IMR-90 (cell line): ENCODE measurements around the gene KCNN3. TPM values are rescaled to one million over a fixed set of nuclear protein-coding genes. Genes with fewer than 3 reads are reported as not detected.

Source experiments
- ATAC-seq: fragments of 200-7000 bp; cut with Tn5 transposase; 2 replicates; pipeline ENCODE4 v1.9.1; 2020; ENCODE audit warnings: low read depth, mild to moderate bottlenecking, moderate library complexity
- BruUV-seq: library from RNA; stranded (reverse); fragments of 400-500 nt; replicated peaks from 2 replicates; lab custom pipeline; 2021; lab: Mats Ljungman, UMichigan
- CTCF ChIA-PET: fragments of 300-600 bp; formaldehyde crosslinking; extraction: SDS; loops from one replicate; lab custom pipeline; 2021; ENCODE audit warnings: antibody characterized with exemption; lab: Yijun Ruan, JAX
- POLR2A ChIA-PET: fragments of 300-600 bp; sonication (Branson Sonifier 250); formaldehyde crosslinking; loops from one replicate; lab custom pipeline; 2022; ENCODE audit warnings: antibody characterized with exemption; ENCODE audit not compliant: unreplicated experiment; lab: Charles Lee
- DNase-seq: peaks from one replicate; pipeline ENCODE4 v3.0.0; 2013
- H2AFZ ChIP-seq: replicated peaks from 2 replicates; pipeline ENCODE3; 2013; ENCODE audit warnings: low read length, mild to moderate bottlenecking; ENCODE audit not compliant: poor library complexity
- H2AK5ac ChIP-seq: 2 replicates; pipeline ENCODE4 v1.6.1; 2013; ENCODE audit warnings: low read depth, low read length, inconsistent platforms
- H2AK9ac ChIP-seq: replicated peaks from 2 replicates; pipeline ENCODE3; 2013; ENCODE audit warnings: mild to moderate bottlenecking, low read depth, low read length, moderate library complexity; ENCODE audit not compliant: poor library complexity
- H2BK120ac ChIP-seq: 2 replicates; pipeline ENCODE4 v1.6.1; 2013; ENCODE audit warnings: low read depth, low read length, inconsistent platforms
- H2BK15ac ChIP-seq: 3 replicates; pipeline ENCODE4 v1.6.1; 2013; ENCODE audit warnings: low read depth, low read length, inconsistent platforms
- H2BK20ac ChIP-seq: 2 replicates; pipeline ENCODE4 v1.6.1; 2013; ENCODE audit warnings: low read depth, mild to moderate bottlenecking, inconsistent platforms, low read length, moderate library complexity
- H2BK5ac ChIP-seq: 2 replicates; pipeline ENCODE4 v1.6.1; 2013; ENCODE audit warnings: mild to moderate bottlenecking, low read depth, low read length, inconsistent platforms; ENCODE audit not compliant: poor library complexity, severe bottlenecking
- H3K14ac ChIP-seq: replicated peaks from 2 replicates; pipeline ENCODE4 v1.6.1; 2013; ENCODE audit warnings: low read depth, low read length, inconsistent platforms
- H3K18ac ChIP-seq: 2 replicates; pipeline ENCODE4 v1.6.1; 2013; ENCODE audit warnings: low read depth, low read length, control low read depth
- H3K23ac ChIP-seq: 2 replicates; pipeline ENCODE4 v1.6.1; 2013; ENCODE audit warnings: low read depth, low read length, inconsistent platforms
- H3K27ac ChIP-seq: 2 replicates; pipeline ENCODE4 v1.5.1; 2013; ENCODE audit warnings: mild to moderate bottlenecking, control low read depth, low read length; ENCODE audit not compliant: insufficient read depth
- H3K27me3 ChIP-seq: 2 replicates; pipeline ENCODE4 v1.6.1; 2013; ENCODE audit warnings: low read length; ENCODE audit not compliant: control insufficient read depth, insufficient read depth
- H3K36me3 ChIP-seq: 2 replicates; pipeline ENCODE4 v1.6.1; 2013; ENCODE audit warnings: low read length, mixed read lengths; ENCODE audit not compliant: control insufficient read depth, insufficient read depth
- H3K4ac ChIP-seq: 2 replicates; pipeline ENCODE4 v1.6.1; 2013; ENCODE audit warnings: low read depth, low read length, inconsistent platforms
- H3K4me1 ChIP-seq: 2 replicates; pipeline ENCODE4 v1.6.1; 2013; ENCODE audit warnings: low read length, mixed read lengths; ENCODE audit not compliant: control insufficient read depth, insufficient read depth
- H3K4me2 ChIP-seq: 2 replicates; pipeline ENCODE4 v1.6.1; 2013; ENCODE audit warnings: low read depth, mild to moderate bottlenecking, control low read depth, low read length, moderate library complexity
- H3K4me3 ChIP-seq: 2 replicates; pipeline ENCODE4 v1.5.1; 2013; ENCODE audit warnings: low read depth, mild to moderate bottlenecking, control low read depth, low read length, moderate library complexity; ENCODE audit not compliant: insufficient read depth
- H3K56ac ChIP-seq: 2 replicates; pipeline ENCODE4 v1.6.1; 2013; ENCODE audit warnings: low read length, inconsistent platforms; ENCODE audit not compliant: insufficient read depth; ENCODE audit errors: extremely low read depth
- H3K79me1 ChIP-seq, 2 experiments: 2 replicates each; pipeline ENCODE4 v1.6.1; 2013; ENCODE audit warnings: low read length in 2 of 2, inconsistent platforms in 1 of 2, low read depth in 1 of 2
- H3K9ac ChIP-seq: 2 replicates; pipeline ENCODE4 v1.6.1; 2013; ENCODE audit warnings: low read depth, low read length, control low read depth
- H3K9me1 ChIP-seq: 2 replicates; pipeline ENCODE4 v1.6.1; 2013; ENCODE audit warnings: low read length, inconsistent platforms; ENCODE audit not compliant: insufficient read depth
- H3K9me3 ChIP-seq: 2 replicates; pipeline ENCODE4 v1.6.1; 2013; ENCODE audit warnings: low read length; ENCODE audit not compliant: control insufficient read depth, insufficient read depth
- H4K20me1 ChIP-seq: 2 replicates; pipeline ENCODE4 v1.6.1; 2013; ENCODE audit warnings: low read length, inconsistent platforms; ENCODE audit not compliant: insufficient read depth
- H4K5ac ChIP-seq: 2 replicates; pipeline ENCODE4 v1.6.1; 2013; ENCODE audit warnings: mild to moderate bottlenecking, low read depth, low read length, control low read depth
- H4K8ac ChIP-seq, 2 experiments: 2 replicates each; pipeline ENCODE4 v1.6.1; 2013; ENCODE audit warnings: low read depth in 2 of 2, low read length in 2 of 2, control low read depth in 1 of 2, inconsistent platforms in 1 of 2
- H4K91ac ChIP-seq: 2 replicates; pipeline ENCODE4 v1.6.1; 2013; ENCODE audit warnings: low read depth, low read length, inconsistent platforms; ENCODE audit not compliant: insufficient read depth
- BHLHE40 ChIP-seq: fragments of 150-350 bp; IDR thresholded peaks from 2 replicates; pipeline ENCODE4 v1.6.1; 2016; ENCODE audit warnings: mild to moderate bottlenecking, low read depth, low read length
- CEBPB ChIP-seq: IDR thresholded peaks from 2 replicates; pipeline ENCODE4 v1.6.1; 2012; ENCODE audit warnings: low read depth, low read length, improper control_type of control experiment
- CTCF ChIP-seq: conservative IDR thresholded peaks from 2 replicates; pipeline ENCODE4 v1.5.1; 2012; ENCODE audit warnings: mild to moderate bottlenecking, low read depth, low read length, improper control_type of control experiment
- ELK1 ChIP-seq: fragments of 150-350 bp; IDR thresholded peaks from 2 replicates; pipeline ENCODE4 v1.6.1; 2016; ENCODE audit warnings: low read depth, mild to moderate bottlenecking, low read length, moderate library complexity, borderline replicate concordance
- MXI1 ChIP-seq: IDR thresholded peaks from 2 replicates; pipeline ENCODE4 v1.6.1; 2012; ENCODE audit warnings: low read depth, mild to moderate bottlenecking, low read length, moderate library complexity, borderline replicate concordance
- USF2 ChIP-seq: fragments of 150-350 bp; IDR thresholded peaks from 2 replicates; pipeline ENCODE4 v1.6.1; 2017; ENCODE audit warnings: mild to moderate bottlenecking, antibody characterized with exemption, low read length, low read depth
- WGBS, 2 experiments: methylation state at CpG; one replicate each; pipeline versions ENCODE4 v1.1.5 to v1.1.7; 2013; ENCODE audit warnings: missing lambda C conversion rate in 2 of 2; ENCODE audit not compliant: insufficient read length in 1 of 2; ENCODE audit errors: extremely low coverage in 2 of 2; 5-methylcytosine and 5-hydroxymethylcytosine counted together
- dilution Hi-C: fragments of 300-500 bp; cut with HindIII; formaldehyde crosslinking; loops from one replicate; pipeline ENCODE4 v1.14.3; 2018; ENCODE audit warnings: low sequenced_read_pairs; ENCODE audit not compliant: unreplicated experiment
- in situ Hi-C: fragments of 300-500 bp; cut with MboI; formaldehyde crosslinking; loops from 3 replicates; pipeline ENCODE4 v1.14.3; 2019; ENCODE audit warnings: low sequenced_read_pairs, inconsistent platforms, mixed read lengths
- intact Hi-C: fragments of 100-400 bp; cut with micrococcal nuclease; formaldehyde crosslinking; loops from 2 replicates; pipeline ENCODE4 v1.10.0; 2022
- polyA plus RNA-seq, 3 experiments: library from polyadenylated mRNA; depleted of rRNA; stranded (reverse); fragments of >200 nt; gene quantifications; 2 replicates each; pipeline ENCODE4 v1.2.3, GENCODE V29; 2012; ENCODE audit warnings: low replicate concordance in 1 of 3
- total RNA-seq: library from RNA; depleted of rRNA; stranded (reverse); fragments of >200 nt; gene quantifications from 2 replicates; pipeline ENCODE4 v1.2.3, GENCODE V29; 2012

The KCNN3 gene
- total and polyA plus RNA-seq, 2 of the 4 experiments (the other 2 are of a cell fraction), result 0.02 TPM; not detected in 1

GRCh38 chr1:154822717-154823116 lies 47.4 kb downstream of the KCNN3 start:
- Histone ChIP-seq H3K9ac (no peak overlapping the region), H3K4me3 (no peak overlapping the region), H3K9me1 (no peaks in the 10 kb centered on the region; the same call in 1 of the 2 replicates), H2AFZ (no peak overlapping the region), H3K4me2 (no peak overlapping the region), H3K9me3 (no peaks in the 10 kb centered on the region), H4K5ac (no peak overlapping the region), H3K27ac (no peak overlapping the region), H3K18ac (no peak overlapping the region), H2BK5ac (no peak overlapping the region), H3K4me1 (no peaks in the 10 kb centered on the region), H2AK5ac (no peak overlapping the region), H3K56ac (no peak overlapping the region), H3K36me3 (no peaks in the 10 kb centered on the region), H4K20me1 (no peaks in the 10 kb centered on the region), H4K8ac (no peak overlapping the region), H2BK120ac (no peak overlapping the region), H3K27me3 (peaks cover 62% of the 10 kb centered on the region), H3K4ac (no peak overlapping the region), H3K23ac (no peak overlapping the region), H4K91ac (no peak overlapping the region), H3K14ac (no peak overlapping the region), H2BK15ac (no peak overlapping the region), H2AK9ac (no peak overlapping the region), H3K79me1 (no peaks in the 10 kb centered on the region), H2BK20ac (no peak overlapping the region)
- in situ Hi-C loops, result no loop called here
- ChIA-PET CTCF (no interaction called here), POLR2A (no interaction called here)
- BruUV-seq, result no TSS peak
- WGBS, 2 experiments, result 20% methylated on average over 1 of the region's 6 CpGs; no CpG with 5 or more reads in 1 of the 2 experiments
- intact Hi-C loops, result no loop called here
- no peak for ATAC-seq
- no peak for TF ChIP-seq USF2
- TF ChIP-seq CTCF, result no peak
- TF ChIP-seq BHLHE40, result no peak
- no peak for TF ChIP-seq ELK1
- no peak for TF ChIP-seq CEBPB
- TF ChIP-seq MXI1, result no peak
- dilution Hi-C loops, result no loop called here
- no peak for DNase-seq
